GM21390 (cell line): Measurements from ENCODE around the gene IFITM1.
"Not testable (repeated sequence)": the region's sequence is repeated elsewhere in the genome, so short reads cannot be mapped to it uniquely, and the experiment has no call there.

Source experiments
- ATAC-seq: cut with Tn5 transposase; IDR thresholded peaks from one replicate; pipeline ENCODE4 v1.9.1; 2021; ENCODE audit not compliant: unreplicated experiment

The IFITM1 gene

GRCh38 chr11:325796-326591 lies 12.2 kb downstream of the IFITM1 start:
- ATAC-seq = no peak

GRCh38 chr11:326592-326841 lies 12.7 kb downstream of the IFITM1 start:
- ATAC-seq = no peak

- ATAC-seq = peak; percentile 63
Observed at GRCh38 chr11:326842-327580, 13.2 kb downstream of the IFITM1 start.

- no peak for ATAC-seq
Observed at GRCh38 chr11:327581-327923, 13.7 kb downstream of the IFITM1 start.

GRCh38 chr11:328012-328411 lies 14.2 kb downstream of the IFITM1 start:
- ATAC-seq = no peak

- ATAC-seq = not testable (repeated sequence)
Observed at GRCh38 chr11:328516-329100, 14.8 kb downstream of the IFITM1 start.

- no peak for ATAC-seq
Observed at GRCh38 chr11:329886-330253, 16.0 kb downstream of the IFITM1 start.

- ATAC-seq = no peak
Observed at GRCh38 chr11:330307-330693, 16.5 kb downstream of the IFITM1 start.

GRCh38 chr11:330694-331357 lies 17.0 kb downstream of the IFITM1 start:
- ATAC-seq = no peak

- ATAC-seq = no peak
Observed at GRCh38 chr11:331358-332060, 17.7 kb downstream of the IFITM1 start.

GRCh38 chr11:332651-333480 lies 19.0 kb downstream of the IFITM1 start:
- no peak for ATAC-seq

GRCh38 chr11:333616-334263 lies 19.9 kb downstream of the IFITM1 start:
- ATAC-seq = not testable (repeated sequence)

- no peak for ATAC-seq
Observed at GRCh38 chr11:334264-334994, 20.6 kb downstream of the IFITM1 start.

GRCh38 chr11:335779-336658 lies 22.2 kb downstream of the IFITM1 start:
- no peak for ATAC-seq

GRCh38 chr11:336659-337198 lies 22.9 kb downstream of the IFITM1 start:
- no peak for ATAC-seq

GRCh38 chr11:337711-338110 lies 23.9 kb downstream of the IFITM1 start:
- ATAC-seq = no peak

- no peak for ATAC-seq
Observed at GRCh38 chr11:339963-340362, 26.1 kb downstream of the IFITM1 start.
